Gastrocnemius medialis (tissue), 4 donors: Measurements from ENCODE around the gene THRB. TPM values are rescaled to one million over a fixed set of nuclear protein-coding genes. Genes with fewer than 3 reads are reported as not detected.
A peak's percentile ranks its signal among the peaks of the same experiment; 100 is the strongest.

Source experiments
- ATAC-seq, 2 donors: fragments of 150-250 bp; one replicate each; pipeline ENCODE4 v1.9.1; 2016
- DNase-seq, 2 donors: peaks; one replicate each; pipeline ENCODE4 v3.0.0-alpha.2; 2019
- H3K27ac ChIP-seq, 4 donors: fragments of 200-600 bp; sonication (generic); 1 replicate in 1 of 4; 2 replicates in 3 of 4; pipeline ENCODE4 v1.5.1; 2016 to 2018; ENCODE audit warnings: mild to moderate bottlenecking in 2 of 4, moderate library complexity in 1 of 4
- H3K27me3 ChIP-seq, 3 donors: fragments of 200-600 bp; sonication (generic) in 2 of 3; 1 replicate in 1 of 3; 2 replicates in 2 of 3; pipeline versions ENCODE4 v1.5.1 to v1.6.0; 2016 to 2019; ENCODE audit warnings: mild to moderate bottlenecking in 1 of 3, moderate library complexity in 1 of 3
- H3K36me3 ChIP-seq, 2 donors: fragments of 200-600 bp; sonication (generic) in 1 of 2; one replicate each; pipeline ENCODE4 v1.5.1; 2017 to 2018
- H3K4me1 ChIP-seq, 2 donors: fragments of 200-600 bp; sonication (generic) in 1 of 2; one replicate each; pipeline ENCODE4 v1.5.1; 2016 to 2017; ENCODE audit warnings: mild to moderate bottlenecking in 2 of 2
- H3K4me3 ChIP-seq, 4 donors: fragments of 200-600 bp; sonication (generic) in 3 of 4; 1 replicate in 1 of 4; 2 replicates in 3 of 4; pipeline ENCODE4 v1.5.1; 2016 to 2019; ENCODE audit warnings: mild to moderate bottlenecking in 2 of 4
- H3K9me3 ChIP-seq, 3 donors: fragments of 200-600 bp; sonication (generic) in 2 of 3; 1 replicate in 1 of 3; 2 replicates in 2 of 3; pipeline ENCODE4 v1.5.1; 2016 to 2019
- CTCF ChIP-seq, 5 experiments: fragments of 450-650 bp in 3 of 5; fragments of 200-600 bp in 2 of 5; sonication (generic) in 2 of 5; IDR thresholded peaks in 4 of 5; conservative IDR thresholded peaks in 1 of 5; 1 replicate in 4 of 5; 2 replicates in 1 of 5; pipeline ENCODE4 v1.5.1; 2016 to 2019; ENCODE audit warnings: antibody characterized with exemption in 5 of 5, mild to moderate bottlenecking in 3 of 5, moderate library complexity in 3 of 5
- POLR2A ChIP-seq, 2 donors: fragments of 450-650 bp; IDR thresholded peaks; one replicate each; pipeline ENCODE4 v1.6.1; 2017; ENCODE audit warnings: antibody characterized with exemption in 2 of 2, mild to moderate bottlenecking in 2 of 2, moderate library complexity in 2 of 2
- in situ Hi-C, 4 donors: fragments of 200-750 bp; cut with MboI; loops; one replicate each; pipeline versions ENCODE4 v1.15.0 to v1.8.0; 2017; ENCODE audit warnings: low sequenced_read_pairs in 4 of 4
- intact Hi-C: fragments of 100-400 bp; cut with DNase I; formaldehyde crosslinking; loops from one replicate; pipeline ENCODE4 v1.15.1; 2023; ENCODE audit warnings: low total_unique reads
- total RNA-seq, 4 donors: library from RNA; depleted of rRNA; stranded (reverse); fragments of >200 nt; gene quantifications; one replicate each; pipeline versions ENCODE4 v1.1.0 to v1.2.3, GENCODE V29; 2016

THRB gene
- total RNA-seq, 4 donors from 2014 or later = 20.1 to 60.0 (median 25.3) TPM

GRCh38 chr3:24454856-24455255 is 39.8 kb downstream of the THRB start:
- TF ChIP-seq POLR2A (IDR thresholded peaks at IDR 0.05) = no peak
- TF ChIP-seq CTCF (IDR thresholded peaks at IDR 0.05 in 4 of 5, conservative IDR thresholded peaks at IDR 0.05 in 1 of 5) = no peak
- Histone ChIP-seq H3K4me1 (peaks cover 34 to 35% of the 10 kb centered on the region in 2 donors), H3K27ac (no peak overlapping the region), H3K4me3 (no peak overlapping the region), H3K36me3 (no peaks in the 10 kb centered on the region), H3K9me3 (no peaks in the 10 kb centered on the region), H3K27me3 (no peaks in the 10 kb centered on the region)
- ATAC-seq = no peak
- intact Hi-C loops (no loop called here), in situ Hi-C loops (no loop called here)
- no peak for DNase-seq

GRCh38 chr3:24454393-24454792 is 40.3 kb downstream of the THRB start:
- DNase-seq (no peak), ATAC-seq (no peak)
- no peak overlapping the region for H3K4me3 ChIP-seq
- no peak overlapping the region for H3K27ac ChIP-seq
- TF ChIP-seq CTCF (IDR thresholded peaks at IDR 0.05 in 4 of 5, conservative IDR thresholded peaks at IDR 0.05 in 1 of 5) = no peak
- TF ChIP-seq POLR2A (IDR thresholded peaks at IDR 0.05) = no peak
- in situ Hi-C loops = no loop called here
- H3K27me3 ChIP-seq = no peaks in the 10 kb centered on the region
- intact Hi-C loops = no loop called here
- H3K36me3 ChIP-seq = no peaks in the 10 kb centered on the region
- no peaks in the 10 kb centered on the region for H3K9me3 ChIP-seq
- peaks cover 39% of the 10 kb centered on the region in 2 donors for H3K4me1 ChIP-seq

- no peaks in the 10 kb centered on the region for H3K36me3 ChIP-seq
- no peak overlapping the region for H3K4me3 ChIP-seq
- ATAC-seq = peak in 1 of 2 donors; percentile 13
- intact Hi-C loops = no loop called here
- in situ Hi-C loops = no loop called here
- no peak for DNase-seq
- H3K27ac ChIP-seq = peak overlapping the region in 3 of 4 donors; percentile 34 to 75 (median 50)
- no peaks in the 10 kb centered on the region for H3K9me3 ChIP-seq
- TF ChIP-seq CTCF (IDR thresholded peaks at IDR 0.05 in 4 of 5, conservative IDR thresholded peaks at IDR 0.05 in 1 of 5) (no peak), POLR2A (IDR thresholded peaks at IDR 0.05) (no peak)
- peaks cover 41 to 43% of the 10 kb centered on the region in 2 donors for H3K4me1 ChIP-seq
- H3K27me3 ChIP-seq = no peaks in the 10 kb centered on the region
Measured at GRCh38 chr3:24451461-24452099, 43.1 kb downstream of the THRB start.

- Histone ChIP-seq H3K36me3 (no peaks in the 10 kb centered on the region), H3K9me3 (no peaks in the 10 kb centered on the region), H3K4me1 (peaks cover 50 to 54% of the 10 kb centered on the region in 2 donors), H3K27ac (peak overlapping the region; percentile 66 to 78 (median 76)), H3K4me3 (peak overlapping the region; percentile 29 to 32 (median 30)), H3K27me3 (no peaks in the 10 kb centered on the region)
- no peak for TF ChIP-seq POLR2A (IDR thresholded peaks at IDR 0.05)
- TF ChIP-seq CTCF (IDR thresholded peaks at IDR 0.05 in 4 of 5, conservative IDR thresholded peaks at IDR 0.05 in 1 of 5) = no peak
- peak; percentile 80 to 88 for ATAC-seq
- intact Hi-C loops (no loop called here), in situ Hi-C loops (no loop called here)
- no peak for DNase-seq
Measured at GRCh38 chr3:24450160-24450907, 44.3 kb downstream of the THRB start.
